T-helper 1 cell treated with Interleukin-12 subunit alpha and Interleukin-12 subunit beta and Interleukin-4 antibody, amounts not matched to agents 30 μg/mL and 1 μg/mL, for 36 hours (primary cell): ENCODE measurements around the gene CDK6.
A peak's percentile ranks its signal among the peaks of the same experiment; 100 is the strongest.
"Not testable (repeated sequence)": the region's sequence is repeated elsewhere in the genome, so short reads cannot be mapped to it uniquely, and the experiment has no call there.

ENCODE experiments used
- H3K27ac Mint-ChIP-seq: one replicate; pipeline ENCODE4 v1.8.0; 2021; ENCODE audit warnings: mild to moderate bottlenecking, mixed read lengths
- H3K27me3 Mint-ChIP-seq: one replicate; pipeline ENCODE4 v1.8.0; 2021; ENCODE audit warnings: low read depth, mixed read lengths
- H3K36me3 Mint-ChIP-seq: one replicate; pipeline ENCODE4 v1.8.0; 2021; ENCODE audit warnings: low read depth, mixed read lengths
- H3K4me1 Mint-ChIP-seq: one replicate; pipeline ENCODE4 v1.8.0; 2021; ENCODE audit warnings: low read depth, mixed read lengths
- H3K4me3 Mint-ChIP-seq: one replicate; pipeline ENCODE4 v1.8.0; 2021; ENCODE audit warnings: mild to moderate bottlenecking, moderate library complexity, mixed read lengths
- H3K9me3 Mint-ChIP-seq: one replicate; pipeline ENCODE4 v1.8.0; 2021; ENCODE audit warnings: mixed read lengths

Gene CDK6

GRCh38 chr7:92836489-92836999 is at the start of gene CDK6:
CDK6 (minus strand) TSS chr7:92836573; CDS start chr7:92833323, 3,250 bp downstream.
- H3K27me3 Mint-ChIP-seq = peaks cover 32% of the 10 kb centered on the region
- peaks cover 24% of the 10 kb centered on the region for H3K36me3 Mint-ChIP-seq
- H3K4me1 Mint-ChIP-seq = peaks cover 23% of the 10 kb centered on the region
- peak within 1 kb of the TSS; percentile 91 for H3K4me3 Mint-ChIP-seq
- peak within 1 kb of the TSS; percentile 89 for H3K27ac Mint-ChIP-seq
- no peaks in the 10 kb centered on the region for H3K9me3 Mint-ChIP-seq

- Mint-ChIP-seq H3K36me3 (peaks cover 52% of the 10 kb centered on the region), H3K4me1 (peaks cover 12% of the 10 kb centered on the region), H3K9me3 (peaks cover 71% of the 10 kb centered on the region)
- not testable (repeated sequence) for H3K4me3 Mint-ChIP-seq, H3K27me3 Mint-ChIP-seq, H3K27ac Mint-ChIP-seq
Observed at GRCh38 chr7:92886039-92886438, 49.7 kb upstream of the CDK6 start.

GRCh38 chr7:92884218-92884617 is 47.8 kb upstream of the CDK6 start:
- H3K27me3 Mint-ChIP-seq = no peaks in the 10 kb centered on the region
- H3K9me3 Mint-ChIP-seq = peaks cover 70% of the 10 kb centered on the region
- peaks cover 25% of the 10 kb centered on the region for H3K4me1 Mint-ChIP-seq
- H3K4me3 Mint-ChIP-seq = no peak overlapping the region
- no peak overlapping the region for H3K27ac Mint-ChIP-seq
- H3K36me3 Mint-ChIP-seq = peaks cover 53% of the 10 kb centered on the region

- Mint-ChIP-seq H3K27ac (no peak overlapping the region), H3K36me3 (peaks cover 46% of the 10 kb centered on the region), H3K27me3 (no peaks in the 10 kb centered on the region), H3K4me3 (no peak overlapping the region), H3K4me1 (peaks cover 28% of the 10 kb centered on the region), H3K9me3 (peaks cover 62% of the 10 kb centered on the region)
Observed at GRCh38 chr7:92882760-92883159, 46.4 kb upstream of the CDK6 start.

GRCh38 chr7:92881091-92881485 is 44.7 kb upstream of the CDK6 start:
- peak overlapping the region; percentile 42 for H3K4me3 Mint-ChIP-seq
- H3K9me3 Mint-ChIP-seq = peaks cover 47% of the 10 kb centered on the region
- H3K27me3 Mint-ChIP-seq = no peaks in the 10 kb centered on the region
- peaks cover 39% of the 10 kb centered on the region for H3K4me1 Mint-ChIP-seq
- H3K36me3 Mint-ChIP-seq = peaks cover 33% of the 10 kb centered on the region
- peak overlapping the region; percentile 64 for H3K27ac Mint-ChIP-seq

- Mint-ChIP-seq H3K4me1 (peaks cover 40% of the 10 kb centered on the region), H3K9me3 (peaks cover 41% of the 10 kb centered on the region), H3K4me3 (no peak overlapping the region), H3K27ac (no peak overlapping the region), H3K36me3 (peaks cover 31% of the 10 kb centered on the region), H3K27me3 (no peaks in the 10 kb centered on the region)
Observed at GRCh38 chr7:92880212-92881090, 44.1 kb upstream of the CDK6 start.

GRCh38 chr7:92877367-92877766 is 41.0 kb upstream of the CDK6 start:
- Mint-ChIP-seq H3K27me3 (no peaks in the 10 kb centered on the region), H3K9me3 (peaks cover 13% of the 10 kb centered on the region), H3K27ac (no peak overlapping the region), H3K36me3 (peaks cover 13% of the 10 kb centered on the region), H3K4me1 (peaks cover 54% of the 10 kb centered on the region), H3K4me3 (peak overlapping the region; percentile 3)

GRCh38 chr7:92876836-92877235 is 40.5 kb upstream of the CDK6 start:
- Mint-ChIP-seq H3K4me1 (peaks cover 53% of the 10 kb centered on the region), H3K27me3 (no peaks in the 10 kb centered on the region), H3K4me3 (no peak overlapping the region)

GRCh38 chr7:92875719-92876118 is 39.3 kb upstream of the CDK6 start:
- H3K27me3 Mint-ChIP-seq = no peaks in the 10 kb centered on the region
- peaks cover 5% of the 10 kb centered on the region for H3K9me3 Mint-ChIP-seq
- no peak overlapping the region for H3K27ac Mint-ChIP-seq
- peaks cover 43% of the 10 kb centered on the region for H3K4me1 Mint-ChIP-seq
- H3K36me3 Mint-ChIP-seq = peaks cover 3% of the 10 kb centered on the region
- no peak overlapping the region for H3K4me3 Mint-ChIP-seq

More at GRCh38 chr7:92876836-92877235, 40.5 kb upstream of the CDK6 start:
- Mint-ChIP-seq H3K36me3 (peaks cover 8% of the 10 kb centered on the region), H3K27ac (no peak overlapping the region), H3K9me3 (peaks cover 8% of the 10 kb centered on the region)

- H3K9me3 Mint-ChIP-seq = peaks cover 8% of the 10 kb centered on the region
Observed at GRCh38 chr7:92875173-92875572, 38.8 kb upstream of the CDK6 start.

GRCh38 chr7:92874567-92874966 is 38.2 kb upstream of the CDK6 start:
- Mint-ChIP-seq H3K4me1 (peaks cover 33% of the 10 kb centered on the region), H3K4me3 (no peak overlapping the region), H3K9me3 (peaks cover 12% of the 10 kb centered on the region), H3K36me3 (peaks cover 8% of the 10 kb centered on the region), H3K27me3 (no peaks in the 10 kb centered on the region), H3K27ac (no peak overlapping the region)

More at GRCh38 chr7:92875173-92875572, 38.8 kb upstream of the CDK6 start:
- Mint-ChIP-seq H3K4me3 (no peak overlapping the region), H3K27me3 (no peaks in the 10 kb centered on the region), H3K4me1 (peaks cover 39% of the 10 kb centered on the region), H3K27ac (no peak overlapping the region), H3K36me3 (peaks cover 5% of the 10 kb centered on the region)

- no peaks in the 10 kb centered on the region for H3K27me3 Mint-ChIP-seq
- peaks cover 9% of the 10 kb centered on the region for H3K36me3 Mint-ChIP-seq
- H3K9me3 Mint-ChIP-seq = peaks cover 20% of the 10 kb centered on the region
- no peak overlapping the region for H3K4me3 Mint-ChIP-seq
- H3K27ac Mint-ChIP-seq = no peak overlapping the region
- peaks cover 33% of the 10 kb centered on the region for H3K4me1 Mint-ChIP-seq
Observed at GRCh38 chr7:92873776-92874175, 37.4 kb upstream of the CDK6 start.

GRCh38 chr7:92872701-92873100 is 36.3 kb upstream of the CDK6 start:
- Mint-ChIP-seq H3K27me3 (no peaks in the 10 kb centered on the region), H3K4me3 (no peak overlapping the region), H3K27ac (no peak overlapping the region), H3K36me3 (peaks cover 14% of the 10 kb centered on the region), H3K4me1 (peaks cover 29% of the 10 kb centered on the region), H3K9me3 (peaks cover 28% of the 10 kb centered on the region)

- Mint-ChIP-seq H3K36me3 (peaks cover 18% of the 10 kb centered on the region), H3K4me3 (no peak overlapping the region), H3K27me3 (no peaks in the 10 kb centered on the region), H3K4me1 (peaks cover 12% of the 10 kb centered on the region), H3K9me3 (peaks cover 53% of the 10 kb centered on the region), H3K27ac (no peak overlapping the region)
Observed at GRCh38 chr7:92868683-92869293, 32.4 kb upstream of the CDK6 start.

- H3K27me3 Mint-ChIP-seq, H3K27ac Mint-ChIP-seq, H3K4me1 Mint-ChIP-seq, H3K4me3 Mint-ChIP-seq: not testable (repeated sequence)
- H3K9me3 Mint-ChIP-seq = peaks cover 50% of the 10 kb centered on the region
- H3K36me3 Mint-ChIP-seq = peaks cover 12% of the 10 kb centered on the region
Observed at GRCh38 chr7:92864169-92864568, 27.8 kb upstream of the CDK6 start.
